ENCODE results near the gene EIF2B5. TPM values are rescaled to one million over a fixed set of nuclear protein-coding genes. Genes with fewer than 3 reads are reported as not detected.
"Not testable (repeated sequence)": the region's sequence is repeated elsewhere in the genome, so short reads cannot be mapped to it uniquely, and the experiment has no call there.

Gene EIF2B5
- total RNA-seq, 1 donor = 30.7 TPM

DNA sequence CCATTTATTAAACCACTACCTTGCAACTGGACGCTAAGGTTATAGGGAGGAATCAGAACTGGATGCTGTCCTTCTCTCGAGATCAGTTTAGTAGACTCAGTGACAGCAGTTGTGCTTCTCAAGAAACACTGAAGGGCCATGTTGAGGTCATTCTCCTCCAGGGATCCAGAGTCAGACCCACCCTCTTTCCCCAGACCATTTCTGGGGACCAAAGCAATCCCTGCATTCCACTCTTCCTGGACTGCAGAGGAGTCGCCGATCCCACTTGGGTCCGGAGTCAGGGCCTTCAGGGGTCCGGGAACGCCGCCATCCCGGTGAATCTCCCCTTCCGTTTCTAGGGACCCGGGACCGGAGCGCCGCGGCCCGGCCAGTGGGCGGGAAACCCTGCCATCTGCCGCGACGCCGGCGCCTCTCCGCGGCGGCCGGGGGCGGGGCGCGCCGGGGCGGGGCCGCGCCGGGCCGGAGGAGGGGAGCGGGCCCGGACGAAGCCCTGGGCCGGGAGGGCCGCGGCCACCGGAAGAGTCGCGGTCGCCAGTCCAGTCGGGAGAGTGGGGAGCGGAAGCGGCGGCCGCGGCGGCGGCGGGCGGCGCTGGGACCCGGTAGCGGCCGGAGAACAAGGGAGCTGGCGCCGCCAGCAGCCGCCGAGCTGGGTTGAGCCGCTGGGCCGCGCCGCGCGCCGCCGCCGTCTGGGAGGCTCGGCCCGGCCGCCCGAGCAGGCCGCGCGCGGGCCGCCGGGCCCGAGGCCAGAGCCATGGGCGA lies 19.9 kb downstream of the EIF2B5 start, which contains the start of gene DVL3:
DVL3 (plus strand) TSS at position 493 of the 759 bp plus-strand sequence; CDS start at position 752, 259 bp downstream.
- TF ChIP-seq, protein P1, sequence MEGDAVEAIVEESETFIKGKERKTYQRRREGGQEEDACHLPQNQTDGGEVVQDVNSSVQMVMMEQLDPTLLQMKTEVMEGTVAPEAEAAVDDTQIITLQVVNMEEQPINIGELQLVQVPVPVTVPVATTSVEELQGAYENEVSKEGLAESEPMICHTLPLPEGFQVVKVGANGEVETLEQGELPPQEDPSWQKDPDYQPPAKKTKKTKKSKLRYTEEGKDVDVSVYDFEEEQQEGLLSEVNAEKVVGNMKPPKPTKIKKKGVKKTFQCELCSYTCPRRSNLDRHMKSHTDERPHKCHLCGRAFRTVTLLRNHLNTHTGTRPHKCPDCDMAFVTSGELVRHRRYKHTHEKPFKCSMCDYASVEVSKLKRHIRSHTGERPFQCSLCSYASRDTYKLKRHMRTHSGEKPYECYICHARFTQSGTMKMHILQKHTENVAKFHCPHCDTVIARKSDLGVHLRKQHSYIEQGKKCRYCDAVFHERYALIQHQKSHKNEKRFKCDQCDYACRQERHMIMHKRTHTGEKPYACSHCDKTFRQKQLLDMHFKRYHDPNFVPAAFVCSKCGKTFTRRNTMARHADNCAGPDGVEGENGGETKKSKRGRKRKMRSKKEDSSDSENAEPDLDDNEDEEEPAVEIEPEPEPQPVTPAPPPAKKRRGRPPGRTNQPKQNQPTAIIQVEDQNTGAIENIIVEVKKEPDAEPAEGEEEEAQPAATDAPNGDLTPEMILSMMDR (IDR thresholded peaks at IDR 0.05; ENCODE audit: insufficient read depth, low read depth, low read length) = no peak
- peak within 1 kb of the TSS; percentile 92 for H3K4me3 ChIP-seq (ENCODE audit: low read depth, low read length)
- DNase-seq (ENCODE audit: low read depth) = peak; percentile 74

DNA sequence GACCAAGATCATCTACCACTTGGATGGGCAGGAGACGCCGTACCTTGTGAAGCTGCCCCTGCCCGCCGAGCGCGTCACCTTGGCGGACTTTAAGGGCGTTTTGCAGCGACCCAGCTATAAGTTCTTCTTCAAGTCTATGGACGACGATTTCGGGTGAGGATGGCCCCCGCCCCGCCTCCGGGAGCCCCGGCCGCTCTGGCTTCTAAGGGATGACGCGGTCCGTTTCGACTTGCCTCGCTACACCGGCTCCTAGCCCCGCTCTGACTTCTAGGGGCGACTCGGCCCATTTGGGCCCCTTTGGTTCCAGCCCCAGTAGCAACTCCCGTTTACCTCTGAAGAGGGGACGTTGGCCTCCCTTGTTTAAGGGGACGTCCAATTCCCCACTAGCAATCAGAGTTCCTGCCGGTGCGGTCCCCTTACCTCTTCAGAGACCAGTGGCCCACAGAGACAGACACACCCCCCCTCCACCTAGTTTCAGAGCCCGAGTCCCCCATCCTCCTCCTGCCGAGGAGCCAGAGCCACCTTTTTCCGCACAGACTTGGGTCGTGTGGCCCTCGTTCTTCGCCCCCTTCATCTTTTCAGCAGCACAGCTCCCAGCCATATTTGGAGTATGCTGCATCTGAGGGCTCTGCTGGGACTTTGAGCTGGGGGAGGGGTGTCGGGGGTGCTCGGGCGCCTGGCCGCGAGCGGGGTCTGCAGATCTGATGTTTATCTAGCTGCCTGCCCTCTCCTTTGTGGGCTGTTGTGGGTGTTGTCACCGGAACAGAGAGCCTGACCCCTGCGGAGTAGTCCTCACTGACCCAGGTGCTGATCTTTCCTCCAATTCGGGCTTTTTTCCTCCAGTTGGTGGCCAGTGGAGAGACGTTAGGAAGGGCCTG lies 20.7 kb downstream of the EIF2B5 start:
- TF ChIP-seq, protein P1 (IDR thresholded peaks at IDR 0.05; ENCODE audit: insufficient read depth, low read depth, low read length) = no peak
- peak; percentile 37 for DNase-seq (ENCODE audit: low read depth)
- H3K4me3 ChIP-seq (ENCODE audit: low read depth, low read length) = peak overlapping the region; percentile 92

- TF ChIP-seq, protein P1 (IDR thresholded peaks at IDR 0.05; ENCODE audit: insufficient read depth, low read depth, low read length) = no peak
- H3K4me3 ChIP-seq (ENCODE audit: low read depth, low read length) = peak overlapping the region; percentile 92
- peak; percentile 77 for DNase-seq (ENCODE audit: low read depth)
These were observed 21.4 kb downstream of the EIF2B5 start for GRCh38 chr3:184156522-184156955.

DNA sequence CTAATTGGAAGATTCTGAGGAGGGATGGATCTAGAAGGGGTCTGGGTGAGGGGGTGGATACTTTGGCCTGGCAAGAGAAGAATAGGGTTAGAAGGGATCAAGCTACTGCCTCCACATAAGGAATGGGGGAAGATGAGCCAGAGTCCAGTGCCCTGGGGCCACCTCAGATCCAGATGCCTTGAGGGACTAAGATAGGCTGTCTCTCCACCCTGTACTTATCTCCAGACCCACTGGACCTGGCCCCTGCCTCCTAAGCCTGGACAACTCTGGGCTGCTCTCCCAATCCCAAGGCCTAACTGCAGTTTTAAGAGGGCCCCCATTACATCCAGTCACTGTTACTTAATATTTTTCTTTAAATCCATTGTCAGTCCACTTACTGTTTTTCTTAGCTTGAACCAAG lies 22.0 kb downstream of the EIF2B5 start:
- DNase-seq (ENCODE audit: low read depth) = no peak
- peak overlapping the region; percentile 92 for H3K4me3 ChIP-seq (ENCODE audit: low read depth, low read length)
- TF ChIP-seq, protein P1 (IDR thresholded peaks at IDR 0.05; ENCODE audit: insufficient read depth, low read depth, low read length) = no peak

DNA sequence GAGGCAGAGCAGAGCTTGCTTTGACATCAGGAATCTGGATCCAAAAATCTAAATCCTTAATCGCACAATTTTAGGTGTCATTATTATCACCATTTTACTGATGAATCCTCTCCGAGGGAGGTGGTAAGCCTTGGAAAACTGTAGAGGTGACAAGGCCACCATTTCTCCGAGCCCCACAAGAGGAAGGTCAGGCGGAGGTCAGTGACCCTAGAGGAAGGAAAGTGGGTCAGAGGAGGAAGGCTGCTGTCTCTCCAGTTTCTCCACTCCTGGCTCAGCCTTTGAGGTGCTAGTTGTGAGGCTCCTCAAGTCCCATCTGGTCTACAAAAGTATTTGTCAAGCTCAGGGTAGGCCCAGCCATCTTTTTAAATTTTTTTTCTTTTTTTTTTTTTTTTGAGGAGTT lies 23.2 kb downstream of the EIF2B5 start:
- TF ChIP-seq, protein P1 (IDR thresholded peaks at IDR 0.05; ENCODE audit: insufficient read depth, low read depth, low read length) = no peak
- H3K4me3 ChIP-seq (ENCODE audit: low read depth, low read length) = no peak overlapping the region
- DNase-seq (ENCODE audit: low read depth) = no peak

GRCh38 chr3:184160456-184160855 lies 25.3 kb downstream of the EIF2B5 start:
- H3K4me3 ChIP-seq (ENCODE audit: low read depth, low read length) = no peak overlapping the region
- DNase-seq (ENCODE audit: low read depth) = peak; percentile 62
- TF ChIP-seq, protein P1 (IDR thresholded peaks at IDR 0.05; ENCODE audit: insufficient read depth, low read depth, low read length) = no peak

DNA sequence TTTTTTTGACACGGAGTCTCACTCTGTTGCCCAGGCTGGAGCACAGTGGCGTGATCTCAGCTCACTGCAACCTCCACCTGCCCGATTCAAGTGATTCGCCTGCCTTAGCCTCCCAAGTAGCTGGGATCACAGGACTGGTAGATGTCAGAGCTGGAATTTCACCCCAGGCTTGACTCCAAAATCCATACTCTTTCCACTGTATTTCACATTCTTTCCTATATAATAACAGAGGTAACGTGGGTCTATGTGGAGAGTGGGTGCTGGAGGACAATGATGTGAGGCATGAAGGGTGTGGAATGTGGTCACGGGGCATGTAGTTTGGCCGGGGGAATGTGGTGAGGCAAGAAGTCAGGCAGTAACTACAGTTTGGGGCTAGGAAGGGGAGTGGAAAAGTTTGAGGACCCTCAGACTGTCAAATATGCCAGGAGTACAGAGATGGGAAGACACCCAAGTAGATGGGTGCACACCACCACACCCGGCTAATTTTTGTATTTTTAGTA lies 27.5 kb downstream of the EIF2B5 start:
- not testable (repeated sequence) for DNase-seq (ENCODE audit: low read depth)

More for the DNA sequence above, 27.5 kb downstream of the EIF2B5 start:
- H3K4me3 ChIP-seq (ENCODE audit: low read depth, low read length) = not testable (repeated sequence)

Data from fibroblast of villous mesenchyme (primary cell).